ENCODE measurements around the gene DCTD. TPM values are rescaled to one million over a fixed set of nuclear protein-coding genes. Genes with fewer than 3 reads are reported as not detected.
A peak's percentile ranks its signal among the peaks of the same experiment; 100 is the strongest.
"Not testable (repeated sequence)": the region's sequence is repeated elsewhere in the genome, so short reads cannot be mapped to it uniquely, and the experiment has no call there.

DCTD gene
- total and polyA plus RNA-seq, 8 donors = 3.5 to 90.6 (median 59.9) TPM

DNA sequence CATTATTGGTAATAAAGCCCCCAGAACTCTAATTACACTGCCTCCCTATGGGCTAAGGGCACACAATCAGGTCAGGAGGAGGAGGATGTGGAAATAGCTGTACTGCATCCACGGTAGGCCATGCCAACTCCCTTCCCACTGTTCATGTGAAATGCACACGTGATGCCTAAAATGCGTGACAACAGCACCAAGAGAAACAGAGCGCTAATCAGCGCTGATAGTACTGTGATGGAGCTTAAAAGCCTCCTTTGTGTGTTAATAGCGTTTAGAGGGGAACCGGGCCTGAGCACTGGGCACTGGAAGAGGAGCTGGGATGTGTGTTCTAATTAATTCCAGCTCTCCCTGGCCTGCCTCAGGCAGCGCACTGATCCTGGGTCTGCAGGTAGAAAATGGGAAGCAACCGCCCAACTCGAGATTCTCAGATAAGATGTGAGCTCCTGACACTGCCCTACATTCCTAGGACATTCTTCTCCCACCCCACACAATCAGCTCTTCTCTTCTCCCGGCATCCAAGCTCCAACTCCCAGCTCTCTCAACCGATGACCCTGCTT lies 12.9 kb downstream of the DCTD start:
- TF ChIP-seq POLR2AphosphoS5 (IDR thresholded peaks at IDR 0.05) (no peak), EP300 (IDR thresholded peaks at IDR 0.05) (no peak), POLR2A (IDR thresholded peaks at IDR 0.05) (no peak)
- TF ChIP-seq, protein P1, sequence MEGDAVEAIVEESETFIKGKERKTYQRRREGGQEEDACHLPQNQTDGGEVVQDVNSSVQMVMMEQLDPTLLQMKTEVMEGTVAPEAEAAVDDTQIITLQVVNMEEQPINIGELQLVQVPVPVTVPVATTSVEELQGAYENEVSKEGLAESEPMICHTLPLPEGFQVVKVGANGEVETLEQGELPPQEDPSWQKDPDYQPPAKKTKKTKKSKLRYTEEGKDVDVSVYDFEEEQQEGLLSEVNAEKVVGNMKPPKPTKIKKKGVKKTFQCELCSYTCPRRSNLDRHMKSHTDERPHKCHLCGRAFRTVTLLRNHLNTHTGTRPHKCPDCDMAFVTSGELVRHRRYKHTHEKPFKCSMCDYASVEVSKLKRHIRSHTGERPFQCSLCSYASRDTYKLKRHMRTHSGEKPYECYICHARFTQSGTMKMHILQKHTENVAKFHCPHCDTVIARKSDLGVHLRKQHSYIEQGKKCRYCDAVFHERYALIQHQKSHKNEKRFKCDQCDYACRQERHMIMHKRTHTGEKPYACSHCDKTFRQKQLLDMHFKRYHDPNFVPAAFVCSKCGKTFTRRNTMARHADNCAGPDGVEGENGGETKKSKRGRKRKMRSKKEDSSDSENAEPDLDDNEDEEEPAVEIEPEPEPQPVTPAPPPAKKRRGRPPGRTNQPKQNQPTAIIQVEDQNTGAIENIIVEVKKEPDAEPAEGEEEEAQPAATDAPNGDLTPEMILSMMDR (IDR thresholded peaks at IDR 0.05) = no peak
- intact Hi-C loops (cut with DNase I; ENCODE audit: low total_unique reads) = no loop called here
- no peaks in the 10 kb centered on the region for H3K27me3 ChIP-seq
- no peak for DNase-seq
- no peak overlapping the region for H3K4me3 ChIP-seq
- 84 to 91% (median 88%) methylated on average over 12 of the region's 12 CpGs for WGBS, 5 donors
- H3K9me3 ChIP-seq = no peaks in the 10 kb centered on the region
- H3K27ac ChIP-seq = no peak overlapping the region
- H3K4me1 ChIP-seq = peaks cover under 1 to 23% (median 6%) of the 10 kb centered on the region in 4 donors
- peaks cover 5 to 80% (median 79%) of the 10 kb centered on the region in 4 donors for H3K36me3 ChIP-seq

- H3K4me3 ChIP-seq = no peak overlapping the region
- no peak for TF ChIP-seq POLR2AphosphoS5 (IDR thresholded peaks at IDR 0.05)
- TF ChIP-seq, protein P1 (IDR thresholded peaks at IDR 0.05) = no peak
- TF ChIP-seq POLR2A (IDR thresholded peaks at IDR 0.05) = no peak
- no peak for TF ChIP-seq EP300 (IDR thresholded peaks at IDR 0.05)
- no peak overlapping the region for H3K27ac ChIP-seq
- intact Hi-C loops (cut with DNase I; ENCODE audit: low total_unique reads) = no loop called here
- no peak for DNase-seq
- H3K27me3 ChIP-seq = no peaks in the 10 kb centered on the region
- peaks cover 0 to 20% (median 10%) of the 10 kb centered on the region in 4 donors for H3K4me1 ChIP-seq
- H3K9me3 ChIP-seq = no peaks in the 10 kb centered on the region
- 84 to 92% (median 91%) methylated on average over 9 of the region's 9 CpGs for WGBS, 5 donors
- H3K36me3 ChIP-seq = peaks cover 6 to 86% (median 85%) of the 10 kb centered on the region in 4 donors
Observed at GRCh38 chr4:182903013-182903412, 14.2 kb downstream of the DCTD start.

- intact Hi-C loops (cut with DNase I; ENCODE audit: low total_unique reads) = no loop called here
- no peak for TF ChIP-seq POLR2AphosphoS5 (IDR thresholded peaks at IDR 0.05)
- TF ChIP-seq POLR2A (IDR thresholded peaks at IDR 0.05) = no peak
- TF ChIP-seq EP300 (IDR thresholded peaks at IDR 0.05) = no peak
- TF ChIP-seq, protein P1 (IDR thresholded peaks at IDR 0.05) = no peak
- H3K4me1 ChIP-seq = peaks cover 0 to 23% (median 20%) of the 10 kb centered on the region in 4 donors
- no peak for DNase-seq
- no peaks in the 10 kb centered on the region for H3K9me3 ChIP-seq
- no peak overlapping the region for H3K4me3 ChIP-seq
- 73 to 89% (median 74%) methylated on average over 9 of the region's 9 CpGs for WGBS, 5 donors
- H3K27me3 ChIP-seq = no peaks in the 10 kb centered on the region
- no peak overlapping the region for H3K27ac ChIP-seq
- peaks cover 6 to 83% (median 78%) of the 10 kb centered on the region in 4 donors for H3K36me3 ChIP-seq
Observed at GRCh38 chr4:182901337-182901736, 15.8 kb downstream of the DCTD start.

- 83 to 97% (median 90%) methylated on average over 2 of the region's 2 CpGs for WGBS, 5 donors
- Histone ChIP-seq H3K36me3 (peaks cover 6 to 86% (median 83%) of the 10 kb centered on the region in 4 donors), H3K4me1 (peaks cover 0 to 31% (median 26%) of the 10 kb centered on the region in 4 donors)
- H3K9me3 ChIP-seq; H3K4me3 ChIP-seq; intact Hi-C loops (cut with DNase I; ENCODE audit: low total_unique reads); DNase-seq; H3K27me3 ChIP-seq; H3K27ac ChIP-seq: not testable (repeated sequence)
Observed at GRCh38 chr4:182900021-182900420, 17.2 kb downstream of the DCTD start.

GRCh38 chr4:182898479-182898799 lies 18.7 kb downstream of the DCTD start:
- H3K27ac ChIP-seq = peak overlapping the region in 4 of 5 donors; percentile 25 to 63 (median 42)
- intact Hi-C loops (cut with DNase I; ENCODE audit: low total_unique reads) = no loop called here
- H3K4me1 ChIP-seq = peaks cover 0 to 33% (median 19%) of the 10 kb centered on the region in 4 donors
- H3K27me3 ChIP-seq = no peaks in the 10 kb centered on the region
- no peak for TF ChIP-seq POLR2AphosphoS5 (IDR thresholded peaks at IDR 0.05)
- TF ChIP-seq, protein P1 (IDR thresholded peaks at IDR 0.05) = no peak
- no peak for TF ChIP-seq EP300 (IDR thresholded peaks at IDR 0.05)
- TF ChIP-seq POLR2A (IDR thresholded peaks at IDR 0.05) = no peak
- H3K4me3 ChIP-seq = no peak overlapping the region
- peaks cover 10 to 89% (median 83%) of the 10 kb centered on the region in 4 donors for H3K36me3 ChIP-seq
- no peaks in the 10 kb centered on the region for H3K9me3 ChIP-seq
- 33 to 62% (median 47%) methylated on average over 5 of the region's 5 CpGs for WGBS, 5 donors
- no peak for DNase-seq

Data from stomach (tissue), 9 donors.